NCI-H1694 (cell line): ENCODE data around the gene USP7.
"Not testable (repeated sequence)": the region's sequence is repeated elsewhere in the genome, so short reads cannot be mapped to it uniquely, and the experiment has no call there.

Source experiments
- DNase-seq: peaks from one replicate; lab custom pipeline; 2025; lab: John Stamatoyannopoulos, UW

USP7 gene

GRCh38 chr16:8877894-8878522, 85.7 kb downstream of the USP7 start:
- DNase-seq: no peak

- not testable (repeated sequence) for DNase-seq
Measured at GRCh38 chr16:8875317-8875716, 88.4 kb downstream of the USP7 start.

GRCh38 chr16:8874388-8874787, 89.3 kb downstream of the USP7 start:
- DNase-seq: no peak

- DNase-seq: not testable (repeated sequence)
Measured at GRCh38 chr16:8873866-8874195, 89.9 kb downstream of the USP7 start.

- DNase-seq: no peak
Measured at GRCh38 chr16:8872967-8873865, 90.5 kb downstream of the USP7 start.

GRCh38 chr16:8872071-8872470, 91.6 kb downstream of the USP7 start:
- no peak for DNase-seq

GRCh38 chr16:8869988-8870241, 93.8 kb downstream of the USP7 start:
- not testable (repeated sequence) for DNase-seq

GRCh38 chr16:8869212-8869987, 94.3 kb downstream of the USP7 start:
- DNase-seq: no peak

- DNase-seq: peak; percentile 80
Measured at GRCh38 chr16:8868416-8869211, 95.1 kb downstream of the USP7 start, which contains the start of gene CARHSP1. Gene CARHSP1, minus strand, starts transcription at chr16:8869006. Its CDS starts 9,678 bp downstream, at chr16:8859328.

GRCh38 chr16:8867932-8868415, 95.7 kb downstream of the USP7 start:
- DNase-seq: no peak

- DNase-seq: no peak
Measured at GRCh38 chr16:8867216-8867931, 96.3 kb downstream of the USP7 start.

GRCh38 chr16:8866884-8867215, 96.9 kb downstream of the USP7 start:
- no peak for DNase-seq

- DNase-seq: no peak
Measured at GRCh38 chr16:8866118-8866883, 97.4 kb downstream of the USP7 start.

- DNase-seq: no peak
Measured at GRCh38 chr16:8865145-8865882, 98.4 kb downstream of the USP7 start.

GRCh38 chr16:8864480-8865110, 99.1 kb downstream of the USP7 start:
- DNase-seq: no peak

- DNase-seq: no peak
Measured at GRCh38 chr16:8863594-8864424, 99.9 kb downstream of the USP7 start.

GRCh38 chr16:8862309-8863130, 101.2 kb downstream of the USP7 start:
- DNase-seq: no peak
